ENCODE results near the gene FCRL3.

- TF ChIP-seq CTCF (IDR thresholded peaks at IDR 0.05) = no peak
- TF ChIP-seq POLR2A (IDR thresholded peaks at IDR 0.05) = no peak
Observed at GRCh38 chr1:157748262-157748817, 47.8 kb upstream of the FCRL3 start.
